Stimulated activated CD4-positive, alpha-beta T cell treated with anti-CD3 and anti-CD28 coated beads, Interleukin-15, amount 100 ng/mL, for 48 hours (primary cell): Measurements from ENCODE around the gene PIGN.

Experiments used
- DNase-seq, 2 donors: peaks; one replicate each; pipeline ENCODE4 v3.0.0-alpha.2; 2020; ENCODE audit warnings: low read depth in 2 of 2

Gene PIGN

GRCh38 chr18:62018034-62018758, 168.7 kb downstream of the PIGN start:
- DNase-seq, result no peak

DNA sequence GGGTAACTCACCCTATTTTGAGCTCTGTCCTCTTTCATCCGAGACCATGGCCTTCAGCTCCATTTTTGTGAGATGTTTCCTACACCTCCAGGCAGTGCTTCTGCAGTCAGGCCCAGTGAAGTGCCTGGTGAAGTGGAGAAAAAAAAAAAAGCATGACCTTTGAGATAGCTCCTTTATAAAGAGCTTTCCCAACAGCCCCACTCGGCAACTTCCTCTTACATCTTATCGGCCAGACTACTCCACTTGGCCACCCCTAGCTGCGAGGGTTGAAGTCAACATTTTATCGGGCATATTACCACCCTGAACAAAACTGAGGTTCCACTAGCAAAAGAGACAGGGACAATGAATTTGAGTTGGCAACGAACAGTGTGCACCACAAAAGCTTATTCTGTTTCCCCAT, 169.2 kb downstream of the PIGN start:
- DNase-seq, result no peak

- DNase-seq, result no peak
Observed at GRCh38 chr18:62011416-62011815, 175.4 kb downstream of the PIGN start.

DNA sequence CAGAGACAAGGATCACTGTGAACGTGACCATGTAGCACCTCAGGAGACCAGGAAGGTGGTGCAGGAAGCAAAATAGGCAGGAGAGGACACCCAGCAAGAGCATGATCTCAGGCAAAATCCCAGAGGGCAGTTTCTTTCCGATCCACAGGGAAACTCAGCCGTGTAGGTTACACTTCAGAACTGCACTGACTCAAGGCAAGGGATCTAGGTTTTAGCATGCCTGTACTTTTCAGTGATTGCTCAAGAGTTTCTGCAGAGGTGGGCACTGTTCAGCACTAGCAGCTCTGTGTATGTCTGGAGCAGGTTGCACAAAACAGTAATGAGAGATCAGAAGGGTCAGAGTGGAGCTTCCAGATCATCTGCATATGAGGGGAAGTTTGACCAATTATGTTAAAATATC, 177.3 kb downstream of the PIGN start:
- DNase-seq, result no peak

DNA sequence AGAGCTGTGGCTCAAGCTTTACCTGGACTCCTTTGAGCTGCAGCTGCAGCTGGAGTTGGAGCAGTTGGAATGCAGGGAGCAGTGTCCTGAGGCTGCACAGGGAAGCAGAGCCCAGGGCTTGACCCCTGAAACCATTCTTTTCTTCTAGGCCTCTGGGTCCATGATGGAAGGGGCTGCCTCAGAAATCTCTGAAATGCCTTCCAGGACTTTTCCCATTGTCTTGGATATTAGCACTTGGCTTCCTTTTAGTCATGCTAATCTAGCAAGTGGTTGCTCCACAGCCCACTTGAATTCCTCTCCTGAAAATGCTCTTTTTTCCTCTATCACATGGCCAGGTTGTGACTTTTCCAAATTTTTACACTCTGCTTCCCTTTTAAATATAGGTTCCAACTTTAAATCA, 185.5 kb downstream of the PIGN start:
- no peak for DNase-seq

DNA sequence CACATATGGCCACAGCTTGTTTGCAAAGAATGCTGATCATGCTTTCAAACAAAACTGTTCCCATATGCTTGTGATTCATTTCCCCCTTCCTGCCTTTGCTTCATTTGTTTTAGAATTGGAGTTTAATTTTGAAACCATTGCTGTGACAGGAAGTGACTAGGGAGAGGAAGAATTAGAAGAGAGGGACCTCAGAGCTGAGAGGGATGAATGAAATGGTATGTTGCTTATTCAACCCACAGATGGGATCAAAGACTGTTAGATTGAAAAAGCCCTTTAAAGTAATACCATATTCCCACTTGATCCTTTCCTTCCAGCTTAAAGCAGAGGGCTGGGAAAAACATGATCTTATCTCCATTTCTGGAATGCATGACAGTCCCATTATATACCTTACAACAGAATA, 187.9 kb downstream of the PIGN start:
- no peak for DNase-seq

- DNase-seq, result no peak
Observed at GRCh38 chr18:61998335-61998734, 188.5 kb downstream of the PIGN start.

- DNase-seq, result no peak
Observed at GRCh38 chr18:61995618-61996017, 191.2 kb downstream of the PIGN start.

DNA sequence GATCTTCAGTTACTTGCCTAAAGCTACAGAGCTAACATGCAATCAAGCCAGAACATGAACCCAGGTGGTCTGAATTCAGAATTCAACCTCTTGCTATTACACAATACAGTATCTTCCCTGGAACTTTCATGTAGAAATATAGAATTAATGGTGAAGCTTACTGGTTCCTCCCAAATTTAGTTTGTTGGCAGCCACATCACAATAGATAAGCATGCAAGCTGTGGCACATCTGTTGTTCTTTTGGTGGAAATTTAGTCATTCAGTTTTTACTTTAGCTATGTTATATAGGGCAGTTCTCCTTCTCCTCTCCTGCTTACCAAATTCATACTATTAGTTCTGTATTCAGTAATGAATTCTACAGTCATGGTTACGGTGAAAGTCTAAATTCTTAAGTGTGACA, 193.0 kb downstream of the PIGN start:
- DNase-seq, result no peak

- no peak for DNase-seq
Observed at GRCh38 chr18:61992923-61993322, 193.9 kb downstream of the PIGN start.

- no peak for DNase-seq
Observed at GRCh38 chr18:61992285-61992684, 194.6 kb downstream of the PIGN start.

DNA sequence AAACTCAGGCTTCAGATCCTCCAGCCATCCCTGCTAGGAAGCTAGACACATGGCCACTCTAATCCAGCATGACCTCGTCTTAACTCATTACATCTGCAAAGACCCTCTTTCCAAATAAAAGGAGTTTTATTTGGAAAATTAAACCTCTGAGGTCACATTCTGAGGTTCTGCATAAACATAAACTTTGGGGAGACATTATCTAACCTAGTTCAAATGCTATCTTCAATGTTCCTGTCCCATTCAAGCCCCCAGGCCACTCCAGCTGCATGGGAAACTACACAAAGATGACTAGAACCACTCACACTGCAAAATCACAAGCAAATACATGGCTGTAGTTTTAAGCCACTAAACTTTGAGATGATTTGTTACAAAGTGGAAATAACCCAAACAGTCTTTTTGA, 195.0 kb downstream of the PIGN start:
- no peak for DNase-seq

DNA sequence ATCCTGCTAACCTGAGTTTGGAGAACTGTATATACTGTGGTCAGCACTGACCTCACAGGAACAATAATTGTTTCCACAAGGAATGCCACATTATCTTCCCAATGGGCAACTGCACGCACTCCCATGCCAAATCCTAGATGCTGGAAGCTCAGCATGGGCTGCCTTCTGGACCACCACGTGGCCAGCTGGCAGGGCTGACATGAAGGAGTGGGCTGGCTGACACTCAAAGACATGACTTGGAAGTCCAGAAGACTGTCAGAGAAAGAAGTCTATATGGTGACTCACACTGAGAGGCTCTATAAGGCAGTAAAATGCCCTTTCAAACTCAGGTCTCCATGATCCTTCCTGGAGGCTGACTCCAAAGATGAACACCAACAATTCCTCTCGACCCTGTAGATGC, 195.7 kb downstream of the PIGN start:
- DNase-seq, result no peak
